OCI-LY7 (cell line): ENCODE measurements around the gene ROBO1. TPM values are rescaled to one million over a fixed set of nuclear protein-coding genes. Genes with fewer than 3 reads are reported as not detected.

Experiments
- BruUV-seq: library from RNA; stranded (reverse); fragments of 400-500 nt; replicated peaks from 2 replicates; lab custom pipeline; 2021; lab: Mats Ljungman, UMichigan
- CTCF ChIA-PET: fragments of 300-600 bp; sonication (Branson Sonifier 250); formaldehyde crosslinking; loops from one replicate; lab custom pipeline; 2022; ENCODE audit warnings: antibody characterized with exemption; ENCODE audit not compliant: unreplicated experiment; lab: Charles Lee
- POLR2A ChIA-PET: fragments of 300-600 bp; sonication (Branson Sonifier 250); formaldehyde crosslinking; loops from one replicate; lab custom pipeline; 2022; ENCODE audit warnings: antibody characterized with exemption; lab: Charles Lee
- DNase-seq: peaks from one replicate; pipeline ENCODE4 v3.0.0-alpha.2; 2015; ENCODE audit warnings: low spot score
- H2AFZ ChIP-seq: fragments of 200-600 bp; sonication (generic), shearing (Covaris generic); 2 replicates; pipeline ENCODE4 v1.6.1; 2014; ENCODE audit warnings: mild to moderate bottlenecking, antibody characterized with exemption, low read length, moderate library complexity
- H3K27ac ChIP-seq: fragments of 200-600 bp; sonication (generic); 2 replicates; pipeline ENCODE4 v1.5.1; 2014; ENCODE audit warnings: mixed run types, low read depth, mild to moderate bottlenecking, moderate library complexity, low read length, inconsistent platforms; ENCODE audit not compliant: poor library complexity, severe bottlenecking
- H3K36me3 ChIP-seq: fragments of 200-600 bp; sonication (generic); 2 replicates; pipeline ENCODE4 v1.6.1; 2014; ENCODE audit warnings: mild to moderate bottlenecking, antibody characterized with exemption, low read length, moderate library complexity, mixed read lengths; ENCODE audit not compliant: insufficient read depth
- H3K4me1 ChIP-seq: fragments of 200-600 bp; sonication (generic); 2 replicates; pipeline ENCODE4 v1.5.1; 2014; ENCODE audit warnings: mild to moderate bottlenecking, low read length; ENCODE audit not compliant: insufficient read depth, poor library complexity, severe bottlenecking
- H3K4me2 ChIP-seq: fragments of 200-600 bp; sonication (generic); 2 replicates; pipeline ENCODE4 v1.6.1; 2014; ENCODE audit warnings: mild to moderate bottlenecking, low read length
- H3K4me3 ChIP-seq: fragments of 200-600 bp; sonication (generic); 2 replicates; pipeline ENCODE4 v1.5.1; 2014; ENCODE audit warnings: mild to moderate bottlenecking, low read depth, low read length; ENCODE audit not compliant: poor library complexity, severe bottlenecking
- H3K79me2 ChIP-seq: fragments of 200-600 bp; sonication (generic); 2 replicates; pipeline ENCODE4 v1.6.1; 2016; ENCODE audit warnings: low read depth, mild to moderate bottlenecking, low read length, moderate library complexity, mixed read lengths; ENCODE audit not compliant: insufficient read depth
- H3K9me2 ChIP-seq: fragments of 200-600 bp; sonication (generic); 2 replicates; pipeline ENCODE4 v1.6.1; 2016; ENCODE audit warnings: mild to moderate bottlenecking, low read length, mixed read lengths; ENCODE audit not compliant: insufficient read depth
- H3K9me3 ChIP-seq: fragments of 200-600 bp; sonication (generic); 2 replicates; pipeline ENCODE4 v1.6.1; 2014; ENCODE audit warnings: mild to moderate bottlenecking, mixed run types, low read length, mixed read lengths
- H4K20me1 ChIP-seq: fragments of 200-600 bp; sonication (generic); 2 replicates; pipeline ENCODE4 v1.6.1; 2014; ENCODE audit warnings: mild to moderate bottlenecking, antibody characterized with exemption, low read length, moderate library complexity, mixed read lengths; ENCODE audit not compliant: insufficient read depth
- EZH2phosphoT487 ChIP-seq: fragments of 200-600 bp; sonication (generic); IDR thresholded peaks from 2 replicates; pipeline ENCODE4 v1.6.1; 2018; ENCODE audit warnings: low read depth, borderline replicate concordance, mild to moderate bottlenecking, mixed run types, antibody characterized with exemption, low read length, moderate library complexity, mixed read lengths
- intact Hi-C: fragments of 100-400 bp; cut with micrococcal nuclease; formaldehyde crosslinking; loops from one replicate; pipeline ENCODE4 v1.10.0; 2022; ENCODE audit not compliant: unreplicated experiment
- total RNA-seq, 2 experiments: library from RNA; depleted of rRNA in 1 of 2; stranded (reverse); fragments of >200 nt in 1 of 2; shearing (Covaris generic) in 1 of 2; gene quantifications; 2 replicates each; pipeline ENCODE4 v1.2.3, GENCODE V29; 2014 to 2022
- TF ChIP-seq, protein P1 (sequence below): fragments of 200-600 bp; sonication (generic); conservative IDR thresholded peaks from 2 replicates; pipeline ENCODE4 v1.5.1; 2014; ENCODE audit warnings: mild to moderate bottlenecking, antibody characterized with exemption, low read length, moderate library complexity, mixed read lengths

Gene ROBO1
- total RNA-seq, 2 experiments from 2014 or later = not detected

DNA sequence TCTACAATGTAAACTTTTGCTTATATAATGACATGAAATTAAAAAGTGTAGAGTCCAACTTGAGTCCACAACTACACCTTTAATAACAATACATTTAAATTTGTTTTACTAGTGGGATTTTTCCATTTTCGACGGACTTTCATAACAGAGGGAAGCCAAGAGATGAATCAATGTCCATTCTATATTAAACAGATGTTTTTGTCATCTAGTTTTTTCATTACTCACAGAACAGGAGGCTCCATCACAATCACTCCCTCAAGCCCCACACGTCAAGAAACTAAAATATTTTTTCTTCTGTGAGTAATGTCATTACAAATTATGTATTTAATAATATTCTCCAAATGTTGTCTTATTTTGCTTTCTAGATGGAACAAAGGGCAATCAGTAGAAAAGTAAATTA is 932.9 kb downstream of the ROBO1 start:
- Histone ChIP-seq H3K9me2 (no peaks in the 10 kb centered on the region), H3K36me3 (no peaks in the 10 kb centered on the region), H3K4me3 (no peak overlapping the region), H3K4me2 (no peak overlapping the region), H3K27ac (no peak overlapping the region), H2AFZ (no peak overlapping the region), H4K20me1 (no peaks in the 10 kb centered on the region), H3K9me3 (no peaks in the 10 kb centered on the region), H3K79me2 (no peaks in the 10 kb centered on the region), H3K4me1 (no peaks in the 10 kb centered on the region)
- intact Hi-C loops = no loop called here
- DNase-seq = no peak
- TF ChIP-seq, protein P1, sequence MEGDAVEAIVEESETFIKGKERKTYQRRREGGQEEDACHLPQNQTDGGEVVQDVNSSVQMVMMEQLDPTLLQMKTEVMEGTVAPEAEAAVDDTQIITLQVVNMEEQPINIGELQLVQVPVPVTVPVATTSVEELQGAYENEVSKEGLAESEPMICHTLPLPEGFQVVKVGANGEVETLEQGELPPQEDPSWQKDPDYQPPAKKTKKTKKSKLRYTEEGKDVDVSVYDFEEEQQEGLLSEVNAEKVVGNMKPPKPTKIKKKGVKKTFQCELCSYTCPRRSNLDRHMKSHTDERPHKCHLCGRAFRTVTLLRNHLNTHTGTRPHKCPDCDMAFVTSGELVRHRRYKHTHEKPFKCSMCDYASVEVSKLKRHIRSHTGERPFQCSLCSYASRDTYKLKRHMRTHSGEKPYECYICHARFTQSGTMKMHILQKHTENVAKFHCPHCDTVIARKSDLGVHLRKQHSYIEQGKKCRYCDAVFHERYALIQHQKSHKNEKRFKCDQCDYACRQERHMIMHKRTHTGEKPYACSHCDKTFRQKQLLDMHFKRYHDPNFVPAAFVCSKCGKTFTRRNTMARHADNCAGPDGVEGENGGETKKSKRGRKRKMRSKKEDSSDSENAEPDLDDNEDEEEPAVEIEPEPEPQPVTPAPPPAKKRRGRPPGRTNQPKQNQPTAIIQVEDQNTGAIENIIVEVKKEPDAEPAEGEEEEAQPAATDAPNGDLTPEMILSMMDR = no peak
- TF ChIP-seq EZH2phosphoT487 = no peak
- CTCF ChIA-PET = no interaction called here
- POLR2A ChIA-PET = no interaction called here
- BruUV-seq = no TSS peak

- no peaks in the 10 kb centered on the region for H3K79me2 ChIP-seq
- POLR2A ChIA-PET = no interaction called here
- H3K9me2 ChIP-seq = no peaks in the 10 kb centered on the region
Measured at GRCh38 chr3:78832785-78833204, 935.0 kb downstream of the ROBO1 start.

DNA sequence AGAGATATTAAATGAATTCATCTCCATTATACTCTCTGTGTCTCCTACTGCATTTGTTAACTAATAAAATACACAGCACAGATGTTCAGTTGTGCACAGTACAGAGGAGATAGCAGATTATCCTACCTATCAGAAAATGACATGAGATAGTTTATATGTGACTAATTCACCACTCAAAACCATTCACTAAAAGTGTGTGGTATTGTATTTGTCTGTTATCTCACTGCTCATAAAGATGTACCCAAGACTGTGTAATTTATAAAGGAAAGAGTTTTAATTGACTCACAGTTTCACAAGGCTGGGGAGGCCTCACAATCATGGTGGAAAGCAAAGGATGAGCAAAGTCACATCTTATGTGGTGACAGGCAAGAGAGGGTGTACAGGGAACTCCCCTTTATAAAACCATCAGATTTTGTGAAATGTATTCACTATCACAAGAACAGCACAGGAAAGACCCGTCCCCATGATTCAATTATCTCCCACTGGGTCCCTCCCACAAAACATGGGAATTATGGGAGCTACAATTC is 936.3 kb downstream of the ROBO1 start:
- Histone ChIP-seq H3K9me3 (no peaks in the 10 kb centered on the region), H3K4me3 (no peak overlapping the region), H3K4me1 (no peaks in the 10 kb centered on the region), H3K27ac (no peak overlapping the region), H3K79me2 (no peaks in the 10 kb centered on the region), H3K9me2 (no peaks in the 10 kb centered on the region), H3K4me2 (no peak overlapping the region), H2AFZ (no peak overlapping the region), H3K36me3 (no peaks in the 10 kb centered on the region), H4K20me1 (no peaks in the 10 kb centered on the region)
- ChIA-PET CTCF (no interaction called here), POLR2A (no interaction called here)
- intact Hi-C loops = no loop called here
- no peak for DNase-seq
- TF ChIP-seq, protein P1 = no peak
- no peak for TF ChIP-seq EZH2phosphoT487
- BruUV-seq = no TSS peak

More at GRCh38 chr3:78832785-78833204, 935.0 kb downstream of the ROBO1 start:
- H2AFZ ChIP-seq = no peak overlapping the region
- no peaks in the 10 kb centered on the region for H3K9me3 ChIP-seq
- CTCF ChIA-PET = no interaction called here
- no peak for DNase-seq
- no peaks in the 10 kb centered on the region for H3K36me3 ChIP-seq
- H3K4me2 ChIP-seq = no peak overlapping the region
- no peaks in the 10 kb centered on the region for H4K20me1 ChIP-seq
- no peaks in the 10 kb centered on the region for H3K4me1 ChIP-seq
- BruUV-seq = no TSS peak
- intact Hi-C loops = no loop called here
- H3K27ac ChIP-seq = no peak overlapping the region
- TF ChIP-seq, protein P1 = no peak
- no peak for TF ChIP-seq EZH2phosphoT487
- no peak overlapping the region for H3K4me3 ChIP-seq
